RPMI7951 (cell line): ENCODE data around the gene PARVG. TPM values are rescaled to one million over a fixed set of nuclear protein-coding genes. Genes with fewer than 3 reads are reported as not detected.
"Not testable (repeated sequence)": the region's sequence is repeated elsewhere in the genome, so short reads cannot be mapped to it uniquely, and the experiment has no call there.

Source experiments
- DNase-seq: peaks from one replicate; pipeline ENCODE4 v3.0.0-alpha.2; 2012; ENCODE audit warnings: low read depth
- total RNA-seq: library from RNA; depleted of rRNA; stranded (reverse); fragments of >200 nt; shearing (Covaris generic); gene quantifications from 2 replicates; pipeline ENCODE4 v1.2.3, GENCODE V29; 2014

Gene PARVG
- total RNA-seq, 1 experiment from 2014 or later = 0.48 TPM

GRCh38 chr22:44211946-44212930 lies 31.5 kb downstream of the PARVG start:
- DNase-seq = peak; percentile 55

- DNase-seq = no peak
These were observed 32.2 kb downstream of the PARVG start for GRCh38 chr22:44212936-44213335.

- no peak for DNase-seq
These were observed 32.8 kb downstream of the PARVG start for GRCh38 chr22:44213489-44214043.

- no peak for DNase-seq
These were observed 33.5 kb downstream of the PARVG start for GRCh38 chr22:44214187-44214586.

- DNase-seq = no peak
These were observed 34.0 kb downstream of the PARVG start for GRCh38 chr22:44214764-44215163.

- no peak for DNase-seq
These were observed 34.6 kb downstream of the PARVG start for GRCh38 chr22:44215287-44215686.

- DNase-seq = no peak
These were observed 36.6 kb downstream of the PARVG start for GRCh38 chr22:44217346-44217745.

- no peak for DNase-seq
These were observed 37.3 kb downstream of the PARVG start for GRCh38 chr22:44218071-44218470.

- DNase-seq = no peak
These were observed 38.6 kb downstream of the PARVG start for GRCh38 chr22:44219101-44219870.

GRCh38 chr22:44220727-44221680 lies 40.3 kb downstream of the PARVG start:
- no peak for DNase-seq

GRCh38 chr22:44221710-44222475 lies 41.2 kb downstream of the PARVG start:
- DNase-seq = no peak

GRCh38 chr22:44224166-44224565 lies 43.4 kb downstream of the PARVG start:
- peak; percentile 16 for DNase-seq

GRCh38 chr22:44225091-44225689 lies 44.5 kb downstream of the PARVG start:
- no peak for DNase-seq

- DNase-seq = no peak
These were observed 45.1 kb downstream of the PARVG start for GRCh38 chr22:44225812-44226211.

- no peak for DNase-seq
These were observed 48.6 kb downstream of the PARVG start for GRCh38 chr22:44229331-44229730.

- no peak for DNase-seq
These were observed 49.1 kb downstream of the PARVG start for GRCh38 chr22:44229809-44230208.

- no peak for DNase-seq
These were observed 50.5 kb downstream of the PARVG start for GRCh38 chr22:44231233-44231632.

GRCh38 chr22:44234372-44234771 lies 53.6 kb downstream of the PARVG start:
- not testable (repeated sequence) for DNase-seq

- DNase-seq = no peak
These were observed 56.6 kb downstream of the PARVG start for GRCh38 chr22:44237290-44237689.

GRCh38 chr22:44241121-44241520 lies 60.4 kb downstream of the PARVG start:
- DNase-seq = not testable (repeated sequence)
